ENCODE measurements around the gene SMIM44.

- TF ChIP-seq CTCF (IDR thresholded peaks at IDR 0.05) (no peak), POLR2A (IDR thresholded peaks at IDR 0.05) (no peak), POLR2AphosphoS5 (IDR thresholded peaks at IDR 0.05) (no peak)
Observed at GRCh38 chr19:3528539-3529211, 45.4 kb upstream of the SMIM44 start.
